H1 (cell line): ENCODE results near the gene PLCL2. TPM values are rescaled to one million over a fixed set of nuclear protein-coding genes. Genes with fewer than 3 reads are reported as not detected.

ENCODE experiments used
- CTCF ChIA-PET: fragments of 300-600 bp; sonication (Branson Sonifier 250); formaldehyde crosslinking; loops from one replicate; lab custom pipeline; 2021; ENCODE audit not compliant: partially characterized antibody; lab: Charles Lee
- POLR2A ChIA-PET: fragments of 300-600 bp; sonication (Branson Sonifier 250); formaldehyde crosslinking; loops from one replicate; lab custom pipeline; 2021; ENCODE audit warnings: inconsistent platforms; ENCODE audit not compliant: partially characterized antibody; lab: Charles Lee
- DNase-seq, 2 experiments: peaks; one replicate each; pipeline versions ENCODE4 v3.0.0 to v3.0.0-alpha.2; 2010 to 2022; ENCODE audit warnings: low spot score in 2 of 2, low read depth in 1 of 2, mixed read lengths in 1 of 2
- FAIRE-seq: peaks from 2 replicates; lab custom pipeline; 2011; peaks lifted over from hg19 to GRCh38; lab: Jason Lieb, UNC
- H2AFZ ChIP-seq: 2 replicates; pipeline ENCODE4 v1.8.1; 2012; ENCODE audit warnings: low read length, inconsistent platforms
- H2AK5ac ChIP-seq: 2 replicates; pipeline ENCODE4 v1.6.1; 2013; ENCODE audit warnings: low read depth, low read length
- H2BK120ac ChIP-seq: replicated peaks from 2 replicates; pipeline ENCODE3; 2013; ENCODE audit warnings: low read depth, low read length, inconsistent platforms
- H2BK12ac ChIP-seq: 2 replicates; pipeline ENCODE4 v1.6.1; 2013; ENCODE audit warnings: low read depth, low read length
- H2BK15ac ChIP-seq: 2 replicates; pipeline ENCODE4 v1.6.1; 2013; ENCODE audit warnings: low read length
- H2BK20ac ChIP-seq: 2 replicates; pipeline ENCODE4 v1.6.1; 2013; ENCODE audit warnings: low read length
- H2BK5ac ChIP-seq: 2 replicates; pipeline ENCODE4 v1.6.1; 2013; ENCODE audit warnings: low read depth, low read length
- H3K14ac ChIP-seq: 2 replicates; pipeline ENCODE4 v1.6.1; 2013; ENCODE audit warnings: inconsistent platforms; ENCODE audit not compliant: insufficient read length
- H3K18ac ChIP-seq: 2 replicates; pipeline ENCODE4 v1.6.1; 2013; ENCODE audit warnings: low read length; ENCODE audit errors: extremely low read depth
- H3K23ac ChIP-seq: 2 replicates; pipeline ENCODE4 v1.6.1; 2013; ENCODE audit warnings: inconsistent platforms; ENCODE audit not compliant: insufficient read length
- H3K23me2 ChIP-seq: 2 replicates; pipeline ENCODE4 v1.6.1; 2013; ENCODE audit warnings: low read depth, low read length
- H3K27ac ChIP-seq: 2 replicates; pipeline ENCODE4 v1.6.1; 2011; ENCODE audit warnings: low read depth, low read length, inconsistent platforms
- H3K27me3 ChIP-seq, 4 experiments: replicated peaks in 1 of 4; 1 replicate in 1 of 4; 2 replicates in 3 of 4; pipeline versions ENCODE4 v1.6.1 to v1.8.1; 2011 to 2013; ENCODE audit warnings: low read length in 3 of 4, mild to moderate bottlenecking in 3 of 4, inconsistent platforms in 2 of 4, mixed read lengths in 2 of 4, moderate library complexity in 1 of 4; ENCODE audit not compliant: control insufficient read depth in 3 of 4, insufficient read depth in 3 of 4; ENCODE audit errors: extremely low read depth in 1 of 4
- H3K36me3 ChIP-seq, 4 experiments: 2 replicates each; pipeline versions ENCODE4 v1.6.1 to v1.8.1; 2011 to 2013; ENCODE audit warnings: mild to moderate bottlenecking in 4 of 4, low read length in 3 of 4, moderate library complexity in 2 of 4, control low read depth in 1 of 4, inconsistent platforms in 1 of 4; ENCODE audit not compliant: insufficient read depth in 4 of 4, control insufficient read depth in 2 of 4
- H3K4ac ChIP-seq: replicated peaks from 2 replicates; pipeline ENCODE3; 2013; ENCODE audit warnings: low read length, low read depth, mixed read lengths, inconsistent platforms; ENCODE audit not compliant: insufficient read length
- H3K4me1 ChIP-seq, 4 experiments: replicated peaks in 1 of 4; 1 replicate in 1 of 4; 2 replicates in 3 of 4; pipeline versions ENCODE4 v1.6.1 to v1.8.1; 2011 to 2013; ENCODE audit warnings: low read length in 3 of 4, inconsistent platforms in 2 of 4, mixed read lengths in 1 of 4; ENCODE audit not compliant: insufficient read depth in 4 of 4, control insufficient read depth in 3 of 4
- H3K4me2 ChIP-seq, 2 experiments: 2 replicates each; pipeline versions ENCODE4 v1.6.1 to v1.8.1; 2011 to 2013; ENCODE audit warnings: low read depth in 2 of 2, low read length in 2 of 2, control low read depth in 1 of 2, inconsistent platforms in 1 of 2, mild to moderate bottlenecking in 1 of 2; ENCODE audit not compliant: insufficient read depth in 1 of 2
- H3K4me3 ChIP-seq, 4 experiments: fragments of 200-600, 300-600 bp in 1 of 4; sonication (generic), shearing (Covaris generic), sonication (Bioruptor Twin) in 1 of 4; 2 replicates each; pipeline versions ENCODE4 v1.5.1 to v1.8.1; 2011 to 2016; ENCODE audit warnings: low read length in 4 of 4, low read depth in 3 of 4, control low read depth in 2 of 4, inconsistent platforms in 2 of 4, mild to moderate bottlenecking in 2 of 4, mixed read lengths in 1 of 4, moderate library complexity in 1 of 4; ENCODE audit not compliant: insufficient read depth in 2 of 4; ENCODE audit errors: extremely low read depth in 1 of 4
- H3K56ac ChIP-seq: replicated peaks from 2 replicates; pipeline ENCODE3; 2013; ENCODE audit warnings: low read depth, mild to moderate bottlenecking, mixed read lengths, low read length, inconsistent platforms; ENCODE audit not compliant: insufficient read length
- H3K79me1 ChIP-seq: 2 replicates; pipeline ENCODE4 v1.6.1; 2013; ENCODE audit warnings: low read depth, low read length, control low read depth
- H3K79me2 ChIP-seq, 2 experiments: 2 replicates each; pipeline versions ENCODE4 v1.6.1 to v1.8.1; 2012 to 2013; ENCODE audit warnings: low read length in 2 of 2, mild to moderate bottlenecking in 2 of 2, inconsistent platforms in 1 of 2; ENCODE audit not compliant: insufficient read depth in 2 of 2, control insufficient read depth in 1 of 2
- H3K9ac ChIP-seq, 4 experiments: replicated peaks in 1 of 4; 1 replicate in 1 of 4; 2 replicates in 3 of 4; pipeline versions ENCODE4 v1.6.1 to v1.8.1; 2011 to 2013; ENCODE audit warnings: low read depth in 3 of 4, low read length in 3 of 4, control low read depth in 2 of 4, mild to moderate bottlenecking in 2 of 4, moderate library complexity in 2 of 4, inconsistent platforms in 1 of 4; ENCODE audit errors: extremely low read depth in 1 of 4
- H3K9me3 ChIP-seq, 2 experiments: 2 replicates each; pipeline versions ENCODE4 v1.6.1 to v1.8.1; 2012 to 2013; ENCODE audit warnings: mild to moderate bottlenecking in 2 of 2, moderate library complexity in 2 of 2, control low read depth in 1 of 2, inconsistent platforms in 1 of 2, low read depth in 1 of 2, low read length in 1 of 2, mixed read lengths in 1 of 2; ENCODE audit not compliant: insufficient read depth in 2 of 2
- H4K20me1 ChIP-seq, 2 experiments: replicated peaks in 1 of 2; 2 replicates each; pipeline versions ENCODE3 to v1.8.1; 2011 to 2013; ENCODE audit warnings: inconsistent platforms in 2 of 2, low read length in 2 of 2, mild to moderate bottlenecking in 1 of 2; ENCODE audit not compliant: insufficient read depth in 2 of 2, control insufficient read depth in 1 of 2
- H4K5ac ChIP-seq: 2 replicates; pipeline ENCODE4 v1.6.1; 2013; ENCODE audit warnings: low read length, low read depth, mixed read lengths, inconsistent platforms; ENCODE audit not compliant: insufficient read length
- H4K8ac ChIP-seq: 2 replicates; pipeline ENCODE4 v1.8.0; 2013; ENCODE audit warnings: mild to moderate bottlenecking, moderate library complexity, low read length, inconsistent platforms; ENCODE audit not compliant: insufficient read depth; ENCODE audit errors: extremely low read depth
- H4K91ac ChIP-seq: replicated peaks from 2 replicates; pipeline ENCODE3; 2013; ENCODE audit warnings: low read length, mixed read lengths, inconsistent platforms; ENCODE audit not compliant: insufficient read length
- CBX8 ChIP-seq: fragments of 300-800, 300-1000 bp; sonication (generic); IDR thresholded peaks from 2 replicates; pipeline ENCODE4 v1.7.1; 2016; ENCODE audit warnings: low read depth, low read length, borderline replicate concordance
- CEBPB ChIP-seq: IDR thresholded peaks from 2 replicates; pipeline ENCODE4 v1.6.1; 2012; ENCODE audit warnings: low read depth, low read length
- E2F6 ChIP-seq: IDR thresholded peaks from 2 replicates; pipeline ENCODE4 v1.6.1; 2012; ENCODE audit warnings: inconsistent platforms
- GABPA ChIP-seq: IDR thresholded peaks from 2 replicates; pipeline ENCODE4 v1.6.1; 2011; ENCODE audit warnings: mild to moderate bottlenecking, low read length, moderate library complexity, borderline replicate concordance; ENCODE audit not compliant: insufficient read depth
- NANOG ChIP-seq: IDR thresholded peaks from 2 replicates; pipeline ENCODE4 v1.6.1; 2011; ENCODE audit warnings: low read length, low read depth, mild to moderate bottlenecking, inconsistent platforms; ENCODE audit not compliant: insufficient read depth, poor library complexity, severe bottlenecking
- POU5F1 ChIP-seq: IDR thresholded peaks from 2 replicates; pipeline ENCODE4 v1.6.1; 2011; ENCODE audit warnings: low read depth, mild to moderate bottlenecking, low read length, moderate library complexity
- SRF ChIP-seq: IDR thresholded peaks from 2 replicates; pipeline ENCODE4 v1.6.1; 2011; ENCODE audit warnings: mild to moderate bottlenecking, low read depth, low read length, moderate library complexity
- TAF7 ChIP-seq: optimal IDR thresholded peaks from 2 replicates; pipeline ENCODE3; 2011; ENCODE audit warnings: low read depth, mild to moderate bottlenecking, inconsistent platforms, low read length, moderate library complexity, borderline replicate concordance
- TCF12 ChIP-seq: IDR thresholded peaks from 2 replicates; pipeline ENCODE4 v1.6.1; 2011; ENCODE audit warnings: low read depth, mild to moderate bottlenecking, low read length
- YY1 ChIP-seq: IDR thresholded peaks from 2 replicates; pipeline ENCODE4 v1.6.1; 2011; ENCODE audit warnings: low read depth, mild to moderate bottlenecking, low read length
- WGBS, 2 experiments: shearing (Covaris generic) in 1 of 2; methylation state at CpG; one replicate each; pipeline versions ENCODE4 v1.1.6 to v1.1.7; 2013 to 2015; ENCODE audit warnings: low lambda C conversion rate in 2 of 2, mixed read lengths in 2 of 2, inconsistent platforms in 1 of 2, low coverage in 1 of 2, missing lambda C conversion rate in 1 of 2; ENCODE audit not compliant: insufficient replicate concordance in 2 of 2, insufficient coverage in 1 of 2, insufficient read length in 1 of 2; ENCODE audit errors: extremely low coverage in 1 of 2, missing lambda C conversion rate in 1 of 2; 5-methylcytosine and 5-hydroxymethylcytosine counted together
- polyA plus RNA-seq, 7 experiments: library from polyadenylated mRNA; depleted of rRNA in 3 of 7; stranded (reverse) in 5 of 7; unstranded in 2 of 7; fragments of >200 nt in 5 of 7; fragments of 200-250 nt in 2 of 7; gene quantifications; 1 replicate in 5 of 7; 2 replicates in 1 of 7; 4 replicates in 1 of 7; pipeline versions ENCODE4 v1.2.1 to v1.2.3, GENCODE V29; 2011 to 2013; ENCODE audit warnings: missing spikeins in 2 of 7, mixed read lengths in 2 of 7
- total RNA-seq: library from RNA; stranded (reverse); fragmentation: NEBNext Ultra II Directional; extraction: Animal tissue kit (Norgen Biotek cat#: 25700); gene quantifications from 2 replicates; pipeline ENCODE4 v1.2.1, GENCODE V29; 2021

The PLCL2 gene
- total and polyA plus RNA-seq, 2 of the 8 experiments (the other 6 are each of a cell fraction or from before 2014, with no cell fraction given), result 3.5 to 6.8 TPM

- Histone ChIP-seq H3K79me1 (no peaks in the 10 kb centered on the region), H2BK20ac (no peak overlapping the region), H4K8ac (no peak overlapping the region), H3K9me3 (0 out of 4 replicates have a peak, but pooled peaks cover 3% of the 10 kb centered on the region in 2 experiments)
- WGBS, 2 experiments, result 66% methylated on average over 4 of the region's 8 CpGs; no CpG with 5 or more reads in 1 of the 2 experiments
- POLR2A ChIA-PET, result interaction anchor here (1.7 kb wide), 1 partner anchor 14 kb away, joined by 4 read pairs; no protein-coding TSS in a partner anchor
- TF ChIP-seq E2F6, result no peak
- TF ChIP-seq POU5F1, result no peak
- no peak for TF ChIP-seq TCF12
- no peak for TF ChIP-seq CBX8
- no peak for TF ChIP-seq TAF7
- TF ChIP-seq GABPA, result no peak
- no peak for TF ChIP-seq NANOG
- TF ChIP-seq YY1, result no peak
- TF ChIP-seq CEBPB, result no peak
- TF ChIP-seq SRF, result no peak
- TF ChIP-seq, all 59 proteins: peak for 0
- no peak overlapping the region for H2BK5ac ChIP-seq
- no peak overlapping the region for H4K5ac ChIP-seq
- no peak overlapping the region for H2BK120ac ChIP-seq
- no peak overlapping the region for H2AFZ ChIP-seq
- no peak overlapping the region for H3K14ac ChIP-seq
- H3K56ac ChIP-seq, result no peak overlapping the region
- no peak overlapping the region for H4K91ac ChIP-seq
- H2BK15ac ChIP-seq, result no peak overlapping the region
- CTCF ChIA-PET, result interaction anchor here (0.6 to 1.8 kb wide), 16 partner anchors 10 to 375 kb away, joined by 3 to 8 read pairs (median 4); no protein-coding TSS in a partner anchor
- peaks cover 0 to 2% (median 0%) of the 10 kb centered on the region in 4 experiments; a peak in 1 of 7 replicates for H3K4me1 ChIP-seq
- no peak overlapping the region for H2AK5ac ChIP-seq
- H3K4me3 ChIP-seq, result no peak overlapping the region
- no peak overlapping the region for H3K27ac ChIP-seq
- DNase-seq, result no peak
- no peak overlapping the region for H3K9ac ChIP-seq
- no peak overlapping the region for H3K4ac ChIP-seq
- no peaks in the 10 kb centered on the region for H4K20me1 ChIP-seq
- H3K27me3 ChIP-seq, result no peaks in the 10 kb centered on the region
- H2BK12ac ChIP-seq, result no peak overlapping the region
- H3K36me3 ChIP-seq, result no peaks in the 10 kb centered on the region
- H3K79me2 ChIP-seq, result peaks cover 3 to 19% of the 10 kb centered on the region in 2 experiments; a peak in 3 of 4 replicates
- no peak overlapping the region for H3K4me2 ChIP-seq
- no peak for FAIRE-seq
- no peak overlapping the region for H3K18ac ChIP-seq
- H3K23ac ChIP-seq, result no peak overlapping the region
- no peaks in the 10 kb centered on the region for H3K23me2 ChIP-seq
Measured at GRCh38 chr3:16928386-16929132, 43.8 kb downstream of the PLCL2 start.
